A549 (cell line): Measurements from ENCODE around the gene PAIP2. TPM values are rescaled to one million over a fixed set of nuclear protein-coding genes. Genes with fewer than 3 reads are reported as not detected.
"Not testable (repeated sequence)": the region's sequence is repeated elsewhere in the genome, so short reads cannot be mapped to it uniquely, and the experiment has no call there.

Experiments used
- ATAC-seq, 2 experiments: fragments of 200-7000 bp in 1 of 2; fragments of >200 bp in 1 of 2; cut with Nextera tagmentation in 1 of 2; cut with Tn5 transposase in 1 of 2; 3 replicates each; pipeline versions ENCODE4 v1.8.0 to v1.9.1; 2018 to 2020; ENCODE audit warnings: mild to moderate bottlenecking in 1 of 2, moderate library complexity in 1 of 2
- CTCF ChIA-PET: fragments of 300-600 bp; sonication (Branson Sonifier 250); formaldehyde crosslinking; extraction: SDS; loops from one replicate; lab custom pipeline; 2021; ENCODE audit warnings: antibody characterized with exemption, inconsistent platforms; lab: Yijun Ruan, JAX
- POLR2A ChIA-PET: fragments of 350-600 bp; formaldehyde crosslinking; extraction: SDS; loops from one replicate; lab custom pipeline; 2021; ENCODE audit warnings: antibody characterized with exemption, inconsistent platforms; lab: Yijun Ruan, JAX
- DNase-seq, 2 experiments: peaks; one replicate each; pipeline versions ENCODE4 v3.0.0 to v3.0.0-alpha.2; 2011 to 2016; ENCODE audit warnings: low read depth in 1 of 2, low spot score in 1 of 2
- FAIRE-seq: peaks from 2 replicates; lab custom pipeline; 2011; peaks lifted over from hg19 to GRCh38; lab: Jason Lieb, UNC
- H3K27ac ChIP-seq, 2 experiments: fragments of >200 bp; sonication (Bioruptor Twin); formaldehyde crosslinking; 3 replicates each; pipeline ENCODE4 v1.5.1; 2016 to 2017
- H3K4me1 ChIP-seq: fragments of >200 bp; sonication (Bioruptor Twin); formaldehyde crosslinking; 3 replicates; pipeline ENCODE4 v1.6.1; 2016
- H3K4me2 ChIP-seq: fragments of >200 bp; sonication (Bioruptor Twin); formaldehyde crosslinking; 3 replicates; pipeline ENCODE4 v1.6.1; 2016
- H3K4me3 ChIP-seq: fragments of >200 bp; sonication (Bioruptor Twin); formaldehyde crosslinking; 3 replicates; pipeline ENCODE4 v1.5.1; 2016
- H3K9me3 ChIP-seq: fragments of >200 bp; sonication (Bioruptor Twin); formaldehyde crosslinking; 3 replicates; pipeline ENCODE4 v1.6.1; 2016
- ATOH8 ChIP-seq: fragments of 250-450 bp; sonication (Bioruptor Pico); IDR thresholded peaks from 2 replicates; pipeline ENCODE4 v1.5.0; 2020; ENCODE audit warnings: low read depth, mild to moderate bottlenecking, moderate library complexity
- BCL3 ChIP-seq: fragments of >200 bp; sonication (Bioruptor Twin); formaldehyde crosslinking; IDR thresholded peaks from 3 replicates; pipeline ENCODE4 v1.6.1; 2016
- CEBPB ChIP-seq, 2 experiments: fragments of >200 bp in 1 of 2; sonication (Bioruptor Twin) in 1 of 2; formaldehyde crosslinking in 1 of 2; IDR thresholded peaks; 2 replicates each; pipeline ENCODE4 v1.6.1; 2012 to 2016
- CHD4 ChIP-seq: fragments of 200-600 bp; sonication (generic); IDR thresholded peaks from 2 replicates; pipeline ENCODE4 v1.6.1; 2016; ENCODE audit warnings: antibody characterized with exemption, mild to moderate bottlenecking, borderline replicate concordance
- CTCF ChIP-seq: fragments of >200 bp; sonication (Bioruptor Twin); formaldehyde crosslinking; IDR thresholded peaks from 3 replicates; pipeline ENCODE4 v1.5.1; 2016
- EHF ChIP-seq: fragments of 250-450 bp; sonication (Bioruptor Pico); IDR thresholded peaks from 2 replicates; pipeline ENCODE4 v1.5.0; 2020; ENCODE audit warnings: mild to moderate bottlenecking
- ESRRA ChIP-seq: fragments of 150-350 bp; IDR thresholded peaks from 2 replicates; pipeline ENCODE4 v1.6.1; 2014; ENCODE audit warnings: mild to moderate bottlenecking, low read length, borderline replicate concordance
- FOSL2 ChIP-seq, 2 experiments: fragments of 450-650 bp in 1 of 2; fragments of >200 bp in 1 of 2; sonication (Bioruptor Twin) in 1 of 2; formaldehyde crosslinking; IDR thresholded peaks; 2 replicates each; pipeline versions ENCODE4 v1.5.0 to v1.6.1; 2016 to 2020; ENCODE audit warnings: mild to moderate bottlenecking in 1 of 2, moderate library complexity in 1 of 2
- FOXS1 ChIP-seq: fragments of 250-450 bp; sonication (Bioruptor Pico); IDR thresholded peaks from 2 replicates; pipeline ENCODE4 v1.5.0; 2020; ENCODE audit warnings: mild to moderate bottlenecking, moderate library complexity
- GATA3 ChIP-seq: IDR thresholded peaks from 2 replicates; pipeline ENCODE4 v1.6.1; 2012; ENCODE audit warnings: borderline replicate concordance
- HOXB13 ChIP-seq: fragments of 250-450 bp; sonication (Bioruptor Pico); IDR thresholded peaks from 2 replicates; pipeline ENCODE4 v1.5.0; 2020; ENCODE audit warnings: low read depth, mild to moderate bottlenecking, moderate library complexity
- JUNB ChIP-seq: fragments of >200 bp; sonication (Bioruptor Twin); formaldehyde crosslinking; IDR thresholded peaks from 2 replicates; pipeline ENCODE4 v1.6.1; 2016
- KDM5A ChIP-seq: fragments of 200-600 bp; sonication (generic); IDR thresholded peaks from 2 replicates; pipeline ENCODE4 v1.6.1; 2016; ENCODE audit warnings: antibody characterized with exemption, mild to moderate bottlenecking
- MAX ChIP-seq: IDR thresholded peaks from 2 replicates; pipeline ENCODE4 v1.6.1; 2012
- MYC ChIP-seq: IDR thresholded peaks from 2 replicates; pipeline ENCODE4 v1.6.1; 2012; ENCODE audit warnings: mild to moderate bottlenecking, inconsistent platforms, low read length, improper control_type of control experiment, borderline replicate concordance
- NPAS2 ChIP-seq: fragments of 250-450 bp; sonication (Bioruptor Pico); IDR thresholded peaks from 2 replicates; pipeline ENCODE4 v1.8.0; 2022; ENCODE audit warnings: mild to moderate bottlenecking, moderate library complexity, borderline replicate concordance
- PBX3 ChIP-seq: IDR thresholded peaks from 2 replicates; pipeline ENCODE4 v1.6.1; 2012
- PHF8 ChIP-seq: fragments of 200-600 bp; sonication (generic); IDR thresholded peaks from 2 replicates; pipeline ENCODE4 v1.6.1; 2016; ENCODE audit warnings: low read depth, mild to moderate bottlenecking, antibody characterized with exemption, moderate library complexity, borderline replicate concordance
- POLR2AphosphoS2 ChIP-seq: conservative IDR thresholded peaks from 2 replicates; pipeline ENCODE4 v1.6.1; 2012; ENCODE audit warnings: low read length, improper control_type of control experiment, inconsistent platforms
- RARB ChIP-seq: fragments of 250-450 bp; sonication (Bioruptor Pico); IDR thresholded peaks from 2 replicates; pipeline ENCODE4 v1.8.0; 2021; ENCODE audit warnings: mild to moderate bottlenecking, moderate library complexity
- REST ChIP-seq: fragments of 200-600 bp; sonication (generic); IDR thresholded peaks from 2 replicates; pipeline ENCODE4 v1.6.1; 2016; ENCODE audit warnings: antibody characterized with exemption, mild to moderate bottlenecking, moderate library complexity
- WGBS: methylation state at CpG from one replicate; pipeline ENCODE4 v1.1.6; 2017; ENCODE audit errors: missing lambda C conversion rate; 5-methylcytosine and 5-hydroxymethylcytosine counted together
- polyA plus RNA-seq, 4 experiments: library from polyadenylated mRNA; depleted of rRNA in 3 of 4; stranded (reverse); fragments of >200 nt; fragmentation: RNase III in 1 of 4; extraction: RNeasy Plus Mini Kit Qiagen cat#74134 plus additional on column Dnase treatment in 1 of 4; gene quantifications; 2 replicates in 3 of 4; 3 replicates in 1 of 4; pipeline ENCODE4 v1.2.3, GENCODE V29; 2011 to 2017

PAIP2 gene
- polyA plus RNA-seq, 2 of the 4 experiments (the other 2 are of a cell fraction), result 109 to 128 TPM

- ChIA-PET POLR2A (no interaction called here), CTCF (interaction anchor here (1.2 to 6.1 kb wide), 3 partner anchors 13 to 15 kb away, joined by 3 to 48 read pairs (median 4); partner anchors contain the start of gene PROB1)
- DNase-seq, result no peak
- TF ChIP-seq GATA3 (no peak), KDM5A (no peak), EHF (CRISPR knock-in tag) (no peak), FOXS1 (CRISPR knock-in tag) (no peak), JUNB (no peak), MAX (no peak), CHD4 (no peak), ATOH8 (no peak), HOXB13 (CRISPR knock-in tag) (no peak), REST (no peak), PHF8 (no peak), CTCF (no peak), ESRRA (no peak), BCL3 (no peak)
- TF ChIP-seq, all 56 proteins: peak for 0
- Histone ChIP-seq H3K4me1 (peaks cover 12% of the 10 kb centered on the region), H3K4me2 (no peak overlapping the region), H3K9me3 (no peaks in the 10 kb centered on the region), H3K4me3 (no peak overlapping the region), H3K27ac (no peak overlapping the region)
- FAIRE-seq, result no peak
- ATAC-seq, result no peak
Measured at GRCh38 chr5:139407517-139407916, 65.9 kb downstream of the PAIP2 start.

GRCh38 chr5:139408191-139408590 is 66.5 kb downstream of the PAIP2 start:
- 89% methylated on average over 7 of the region's 7 CpGs for WGBS
- Histone ChIP-seq H3K27ac (no peak overlapping the region), H3K4me1 (peaks cover 8% of the 10 kb centered on the region), H3K9me3 (no peaks in the 10 kb centered on the region), H3K4me3 (no peak overlapping the region)
- ChIA-PET CTCF (interaction anchor here (0.6 to 6.1 kb wide), 3 partner anchors 14 to 72 kb away, joined by 3 to 48 read pairs (median 4); no protein-coding TSS in a partner anchor), POLR2A (no interaction called here)
- no peak for DNase-seq
- no peak for ATAC-seq
- no peak for FAIRE-seq
- TF ChIP-seq POLR2AphosphoS2, result no peak
- TF ChIP-seq CEBPB (IDR thresholded peaks at IDR 0.05), result no peak
- no peak for TF ChIP-seq PBX3
- TF ChIP-seq FOSL2 (IDR thresholded peaks at IDR 0.05), result no peak
- no peak for TF ChIP-seq FOSL2 (CRISPR knock-in tag; IDR thresholded peaks at IDR 0.05)
- TF ChIP-seq RARB (CRISPR knock-in tag), result no peak
- no peak for TF ChIP-seq NPAS2 (CRISPR knock-in tag)
- no peak for TF ChIP-seq MYC
- TF ChIP-seq, all 56 proteins: peak for 0
- H3K4me2 ChIP-seq, result no peak overlapping the region

GRCh38 chr5:139409116-139409515 is 67.5 kb downstream of the PAIP2 start:
- H3K27ac ChIP-seq, H3K9me3 ChIP-seq, H3K4me3 ChIP-seq, ATAC-seq, POLR2A ChIA-PET, FAIRE-seq, H3K4me1 ChIP-seq, DNase-seq, H3K4me2 ChIP-seq: not testable (repeated sequence)
- 77% methylated on average over 5 of the region's 5 CpGs for WGBS
- CTCF ChIA-PET, result interaction anchor here (1.5 to 4.9 kb wide), 4 partner anchors 12 to 356 kb away, joined by 4 to 57 read pairs (median 10); no protein-coding TSS in a partner anchor
